ENCODE measurements around the gene PPFIA1. TPM values are rescaled to one million over a fixed set of nuclear protein-coding genes. Genes with fewer than 3 reads are reported as not detected.

Gene PPFIA1
- total and polyA plus RNA-seq, 2 of the 13 experiments (the other 11 are each of a cell fraction or from before 2014, with no cell fraction given) = 29.9 to 45.2 TPM

GRCh38 chr11:70397983-70398833, 127.7 kb downstream of the PPFIA1 start, which contains the start of gene CTTN (continued):
- TF ChIP-seq ZNF772 (CRISPR knock-in tag; IDR thresholded peaks at IDR 0.05) (no peak; the same call in 1 of the 2 replicates), JUN (CRISPR knock-in tag; IDR thresholded peaks at IDR 0.05) (no peak), ZNF883 (CRISPR knock-in tag; IDR thresholded peaks at IDR 0.05; ENCODE audit: not compliant biosample characterization) (no peak), HNRNPLL (IDR thresholded peaks at IDR 0.05; ENCODE audit: low read depth, low read length, poor library complexity, severe bottlenecking) (peak; percentile 90), LRRFIP1 (CRISPR knock-in tag; conservative IDR thresholded peaks at IDR 0.05) (no peak), ZBTB10 (CRISPR knock-in tag; IDR thresholded peaks at IDR 0.05; ENCODE audit: borderline replicate concordance) (no peak), RERE (CRISPR knock-in tag; IDR thresholded peaks at IDR 0.05; ENCODE audit: low read depth) (0 out of 2 replicates have a peak, but pooled peaks have one; percentile 10), ZNF18 (CRISPR knock-in tag; IDR thresholded peaks at IDR 0.05; ENCODE audit: insufficient replicate concordance) (peak; percentile 52), ZNF350 (CRISPR knock-in tag; IDR thresholded peaks at IDR 0.05; ENCODE audit: borderline replicate concordance, low read depth) (peak; percentile 66), HOXA5 (CRISPR knock-in tag; IDR thresholded peaks at IDR 0.05) (peak; percentile 56; the same call in 1 of the 2 replicates), ZNF382 (CRISPR knock-in tag; IDR thresholded peaks at IDR 0.05; ENCODE audit: borderline replicate concordance) (no peak), CERS6 (CRISPR knock-in tag; IDR thresholded peaks at IDR 0.05) (no peak), SALL2 (CRISPR knock-in tag; IDR thresholded peaks at IDR 0.05) (peak; percentile 92)

Data from HepG2 (cell line).